ENCODE results near the gene NDC80. TPM values are rescaled to one million over a fixed set of nuclear protein-coding genes. Genes with fewer than 3 reads are reported as not detected.

The NDC80 gene
- polyA plus RNA-seq, 3 donors: 0.07 TPM; not detected in 2

DNA sequence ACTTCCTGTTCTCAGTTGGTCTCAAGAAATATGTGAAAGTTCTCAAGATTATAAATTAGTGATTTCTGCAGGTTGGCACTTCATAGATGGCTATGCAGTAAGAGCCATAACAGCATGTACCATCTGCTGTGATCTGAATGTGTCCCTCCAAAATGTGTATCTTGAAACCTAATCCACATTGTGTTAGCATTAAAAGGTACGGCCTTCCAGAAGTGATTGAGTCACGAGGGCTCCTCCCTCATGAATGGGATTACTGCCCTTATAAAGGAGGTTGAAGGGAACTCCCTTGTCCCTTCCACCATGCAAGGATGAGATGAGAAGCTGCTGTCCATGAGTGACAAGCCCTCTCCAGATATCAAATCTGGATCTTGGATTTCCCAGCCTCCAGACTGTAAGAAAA is 45.0 kb upstream of the NDC80 start:
- no peaks in the 10 kb centered on the region for H3K9me3 Mint-ChIP-seq
- TF ChIP-seq CTCF (IDR thresholded peaks at IDR 0.05): no peak
- WGBS (ENCODE audit: insufficient coverage): no CpG with 5 or more reads among the region's 2 CpGs
- H3K36me3 Mint-ChIP-seq: no peaks in the 10 kb centered on the region
- H3K27ac Mint-ChIP-seq: no peak overlapping the region
- H3K4me2 ChIP-seq (replicated peaks; ENCODE audit: extremely low read depth, low read length, poor library complexity, severe bottlenecking): no peak overlapping the region
- H3K27ac ChIP-seq (ENCODE audit: low read depth in 1 of 2, low read length in 2 of 2): no peak overlapping the region
- no peaks in the 10 kb centered on the region for H3K36me3 ChIP-seq (replicated peaks in 1 of 2; ENCODE audit: control insufficient read depth in 1 of 2, insufficient read depth in 2 of 2, low read length in 2 of 2)
- no peak overlapping the region for H3K9ac ChIP-seq (ENCODE audit: insufficient read depth, low read length, poor library complexity, severe bottlenecking)
- H3K9me3 ChIP-seq (replicated peaks in 1 of 2; ENCODE audit: control insufficient read depth in 1 of 2, insufficient read depth in 1 of 2, low read length in 2 of 2): no peaks in the 10 kb centered on the region
- no peaks in the 10 kb centered on the region for H4K20me1 ChIP-seq (ENCODE audit: insufficient read depth, low read length)
- no peaks in the 10 kb centered on the region for H3K79me2 ChIP-seq (ENCODE audit: insufficient read depth, low read length)
- no peak for DNase-seq
- H3K27me3 ChIP-seq (ENCODE audit: control insufficient read depth in 2 of 2, insufficient read depth in 2 of 2, low read length in 2 of 2): no peaks in the 10 kb centered on the region
- no peak overlapping the region for H3K4me3 Mint-ChIP-seq
- peaks cover 0 to 4% (median 4%) of the 10 kb centered on the region in 3 donors for H3K27me3 Mint-ChIP-seq (ENCODE audit: low read depth in 3 of 3)
- no peak overlapping the region for H2AFZ ChIP-seq (ENCODE audit: insufficient read depth, low read depth, low read length, poor library complexity, severe bottlenecking)
- intact Hi-C loops (cut with micrococcal nuclease): no loop called here
- H3K4me3 ChIP-seq (replicated peaks in 1 of 3; ENCODE audit: low read depth in 2 of 3, low read length in 3 of 3): no peak overlapping the region
- H3K4me1 Mint-ChIP-seq: no peaks in the 10 kb centered on the region
- H3K4me1 ChIP-seq (ENCODE audit: control insufficient read depth in 1 of 2, insufficient read depth in 2 of 2, low read length in 2 of 2): no peaks in the 10 kb centered on the region

DNA sequence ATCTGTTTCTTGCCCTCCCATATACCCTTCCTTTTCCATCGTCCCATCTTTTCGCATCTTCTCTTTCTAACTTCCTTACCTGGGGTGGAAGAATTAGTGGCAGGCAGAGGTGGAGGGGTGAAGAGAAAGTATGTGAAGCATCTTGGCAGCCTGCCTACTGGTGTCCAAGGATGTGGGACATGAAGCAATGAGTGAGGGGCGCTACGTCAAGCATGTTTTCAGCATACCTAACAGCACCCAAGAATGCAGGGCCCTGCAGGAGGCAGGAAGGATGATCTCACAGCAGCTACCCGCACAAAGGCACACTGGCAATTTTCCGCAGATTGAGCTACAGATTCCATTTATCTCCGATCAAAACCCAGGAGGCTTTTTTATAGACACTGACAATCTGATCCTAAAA is 42.2 kb upstream of the NDC80 start:
- 100% methylated on average over 1 of the region's 7 CpGs for WGBS (ENCODE audit: insufficient coverage)
- Histone ChIP-seq H3K36me3 (replicated peaks in 1 of 2; ENCODE audit: control insufficient read depth in 1 of 2, insufficient read depth in 2 of 2, low read length in 2 of 2) (peaks cover 0 to 5% of the 10 kb centered on the region in 2 donors), H3K4me2 (replicated peaks; ENCODE audit: extremely low read depth, low read length, poor library complexity, severe bottlenecking) (no peak overlapping the region), H3K27ac (ENCODE audit: low read depth in 1 of 2, low read length in 2 of 2) (no peak overlapping the region), H4K20me1 (ENCODE audit: insufficient read depth, low read length) (no peaks in the 10 kb centered on the region), H3K9me3 (replicated peaks in 1 of 2; ENCODE audit: control insufficient read depth in 1 of 2, insufficient read depth in 1 of 2, low read length in 2 of 2) (no peaks in the 10 kb centered on the region), H3K79me2 (ENCODE audit: insufficient read depth, low read length) (no peaks in the 10 kb centered on the region), H3K27me3 (ENCODE audit: control insufficient read depth in 2 of 2, insufficient read depth in 2 of 2, low read length in 2 of 2) (no peaks in the 10 kb centered on the region), H2AFZ (ENCODE audit: insufficient read depth, low read depth, low read length, poor library complexity, severe bottlenecking) (no peak overlapping the region), H3K4me3 (replicated peaks in 1 of 3; ENCODE audit: low read depth in 2 of 3, low read length in 3 of 3) (no peak overlapping the region), H3K9ac (ENCODE audit: insufficient read depth, low read length, poor library complexity, severe bottlenecking) (no peak overlapping the region), H3K4me1 (ENCODE audit: control insufficient read depth in 1 of 2, insufficient read depth in 2 of 2, low read length in 2 of 2) (no peaks in the 10 kb centered on the region)
- no peak for DNase-seq
- H3K27me3 Mint-ChIP-seq (ENCODE audit: low read depth in 3 of 3): peaks cover 0 to 4% (median 4%) of the 10 kb centered on the region in 3 donors
- no peak overlapping the region for H3K4me3 Mint-ChIP-seq
- no peak for TF ChIP-seq CTCF (IDR thresholded peaks at IDR 0.05)
- H3K9me3 Mint-ChIP-seq: peaks cover 0 to 2% (median 0%) of the 10 kb centered on the region in 7 donors
- no peak overlapping the region for H3K27ac Mint-ChIP-seq
- intact Hi-C loops (cut with micrococcal nuclease): no loop called here
- H3K36me3 Mint-ChIP-seq: peaks cover 1 to 6% of the 10 kb centered on the region in 2 donors
- H3K4me1 Mint-ChIP-seq: no peaks in the 10 kb centered on the region

All from CD14-positive monocyte (primary cell).